Liver (tissue), 3 donors: ENCODE data around the gene DNM2.

Source experiments
- ATF3 ChIP-seq: IDR thresholded peaks from 2 replicates; pipeline ENCODE4 v1.6.1; 2016; ENCODE audit warnings: antibody characterized with exemption
- EGR1 ChIP-seq, 2 donors: IDR thresholded peaks; 2 replicates each; pipeline ENCODE4 v1.6.1; 2016 to 2018; ENCODE audit warnings: antibody characterized with exemption in 2 of 2, low read depth in 2 of 2
- HNF4A ChIP-seq, 2 donors: conservative IDR thresholded peaks; 2 replicates each; pipeline ENCODE4 v1.6.1; 2016; ENCODE audit warnings: antibody characterized with exemption in 2 of 2, mild to moderate bottlenecking in 2 of 2
- REST ChIP-seq: IDR thresholded peaks from 2 replicates; pipeline ENCODE4 v1.6.1; 2016; ENCODE audit warnings: antibody characterized with exemption, mild to moderate bottlenecking
- RXRA ChIP-seq, 2 donors: IDR thresholded peaks; 2 replicates each; pipeline ENCODE4 v1.6.1; 2017 to 2018; ENCODE audit warnings: antibody characterized with exemption in 2 of 2, mild to moderate bottlenecking in 1 of 2
- TAF1 ChIP-seq: conservative IDR thresholded peaks from 2 replicates; pipeline ENCODE4 v1.6.1; 2016; ENCODE audit warnings: antibody characterized with exemption, mild to moderate bottlenecking
- TF ChIP-seq, protein P1 (sequence below): fragments of 150-350 bp; IDR thresholded peaks from 2 replicates; pipeline ENCODE4 v1.5.1; 2017; ENCODE audit warnings: improper control_type of control experiment, low read depth, low read length; ENCODE audit not compliant: missing input control
- donor health status: healthy.
- donor health status: healthy.

GRCh38 chr19:10815969-10816644, 98.2 kb downstream of the DNM2 start:
- no peak for TF ChIP-seq ATF3
- TF ChIP-seq, protein P1, sequence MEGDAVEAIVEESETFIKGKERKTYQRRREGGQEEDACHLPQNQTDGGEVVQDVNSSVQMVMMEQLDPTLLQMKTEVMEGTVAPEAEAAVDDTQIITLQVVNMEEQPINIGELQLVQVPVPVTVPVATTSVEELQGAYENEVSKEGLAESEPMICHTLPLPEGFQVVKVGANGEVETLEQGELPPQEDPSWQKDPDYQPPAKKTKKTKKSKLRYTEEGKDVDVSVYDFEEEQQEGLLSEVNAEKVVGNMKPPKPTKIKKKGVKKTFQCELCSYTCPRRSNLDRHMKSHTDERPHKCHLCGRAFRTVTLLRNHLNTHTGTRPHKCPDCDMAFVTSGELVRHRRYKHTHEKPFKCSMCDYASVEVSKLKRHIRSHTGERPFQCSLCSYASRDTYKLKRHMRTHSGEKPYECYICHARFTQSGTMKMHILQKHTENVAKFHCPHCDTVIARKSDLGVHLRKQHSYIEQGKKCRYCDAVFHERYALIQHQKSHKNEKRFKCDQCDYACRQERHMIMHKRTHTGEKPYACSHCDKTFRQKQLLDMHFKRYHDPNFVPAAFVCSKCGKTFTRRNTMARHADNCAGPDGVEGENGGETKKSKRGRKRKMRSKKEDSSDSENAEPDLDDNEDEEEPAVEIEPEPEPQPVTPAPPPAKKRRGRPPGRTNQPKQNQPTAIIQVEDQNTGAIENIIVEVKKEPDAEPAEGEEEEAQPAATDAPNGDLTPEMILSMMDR = no peak
- no peak for TF ChIP-seq REST
- no peak for TF ChIP-seq EGR1 (IDR thresholded peaks at IDR 0.05; ENCODE audit: low read depth in 2 of 2)
- no peak for TF ChIP-seq TAF1
- TF ChIP-seq HNF4A (conservative IDR thresholded peaks at IDR 0.05) = no peak
- TF ChIP-seq RXRA (IDR thresholded peaks at IDR 0.05) = no peak
